Caco-2 (cell line): ENCODE results near the gene SGCD. TPM values are rescaled to one million over a fixed set of nuclear protein-coding genes. Genes with fewer than 3 reads are reported as not detected.

Source experiments
- BruUV-seq: library from RNA; stranded (reverse); fragments of 400-500 nt; replicated peaks from 2 replicates; lab custom pipeline; 2021; lab: Mats Ljungman, UMichigan
- CTCF ChIA-PET: fragments of 300-600 bp; sonication (Branson Sonifier 250); formaldehyde crosslinking; loops from one replicate; lab custom pipeline; 2022; ENCODE audit warnings: antibody characterized with exemption; lab: Charles Lee
- POLR2A ChIA-PET: fragments of 300-600 bp; sonication (Branson Sonifier 250); formaldehyde crosslinking; loops from one replicate; lab custom pipeline; 2022; ENCODE audit warnings: antibody characterized with exemption; lab: Charles Lee
- DNase-seq, 2 experiments: peaks; one replicate each; pipeline versions ENCODE4 v3.0.0 to v3.0.0-alpha.2; 2020 to 2022
- H3K27me3 ChIP-seq: replicated peaks from 2 replicates; pipeline ENCODE4 v1.6.0; 2011; ENCODE audit warnings: low read length; ENCODE audit not compliant: control insufficient read depth, insufficient read depth
- H3K36me3 ChIP-seq: 2 replicates; pipeline ENCODE4 v1.5.1; 2011; ENCODE audit warnings: low read length; ENCODE audit not compliant: control insufficient read depth, insufficient read depth
- H3K4me1 ChIP-seq: fragments of 250-450 bp; sonication (Bioruptor Pico); 2 replicates; pipeline ENCODE4 v1.5.1; 2020; ENCODE audit warnings: mild to moderate bottlenecking
- H3K4me3 ChIP-seq: 2 replicates; pipeline ENCODE4 v1.5.1; 2011; ENCODE audit warnings: low read depth, mild to moderate bottlenecking, control low read depth, low read length
- H3K9me3 ChIP-seq: fragments of 250-450 bp; sonication (Bioruptor Pico); 2 replicates; pipeline ENCODE4 v1.5.1; 2020; ENCODE audit warnings: mild to moderate bottlenecking, moderate library complexity
- H3K27ac Mint-ChIP-seq: one replicate; pipeline ENCODE4 v1.8.0; 2022; ENCODE audit warnings: mixed read lengths; ENCODE audit not compliant: unreplicated experiment
- H3K27me3 Mint-ChIP-seq: one replicate; pipeline ENCODE4 v1.8.0; 2022; ENCODE audit warnings: mixed read lengths; ENCODE audit not compliant: insufficient read depth, unreplicated experiment
- H3K36me3 Mint-ChIP-seq: one replicate; pipeline ENCODE4 v1.8.0; 2022; ENCODE audit warnings: mild to moderate bottlenecking, mixed read lengths; ENCODE audit not compliant: insufficient read depth, unreplicated experiment
- H3K4me1 Mint-ChIP-seq: one replicate; pipeline ENCODE4 v1.8.0; 2022; ENCODE audit warnings: low read depth, mixed read lengths; ENCODE audit not compliant: unreplicated experiment
- H3K4me3 Mint-ChIP-seq: one replicate; pipeline ENCODE4 v1.8.0; 2022; ENCODE audit warnings: mild to moderate bottlenecking, moderate library complexity, mixed read lengths; ENCODE audit not compliant: unreplicated experiment
- H3K9me3 Mint-ChIP-seq: one replicate; pipeline ENCODE4 v1.8.0; 2022; ENCODE audit warnings: mixed read lengths; ENCODE audit not compliant: unreplicated experiment
- CTCF ChIP-seq, 2 experiments: fragments of 200-600 bp in 1 of 2; IDR thresholded peaks; 1 replicate in 1 of 2; 2 replicates in 1 of 2; pipeline versions ENCODE4 v1.5.1 to v1.8.0; 2011 to 2022; ENCODE audit warnings: antibody characterized with exemption in 1 of 2, control low read depth in 1 of 2, inconsistent platforms in 1 of 2, low read depth in 1 of 2, low read length in 1 of 2, mild to moderate bottlenecking in 1 of 2, moderate library complexity in 1 of 2; ENCODE audit not compliant: insufficient read depth in 1 of 2, severe bottlenecking in 1 of 2, unreplicated experiment in 1 of 2
- intact Hi-C: fragments of 100-400 bp; cut with micrococcal nuclease; formaldehyde crosslinking; loops from one replicate; pipeline ENCODE4 v1.10.0; 2022; ENCODE audit not compliant: unreplicated experiment
- total RNA-seq: library from RNA; stranded (reverse); gene quantifications from 2 replicates; pipeline ENCODE4 v1.2.3, GENCODE V29; 2022

The SGCD gene
- total RNA-seq, 1 experiment from 2014 or later, result 0.20 TPM

DNA sequence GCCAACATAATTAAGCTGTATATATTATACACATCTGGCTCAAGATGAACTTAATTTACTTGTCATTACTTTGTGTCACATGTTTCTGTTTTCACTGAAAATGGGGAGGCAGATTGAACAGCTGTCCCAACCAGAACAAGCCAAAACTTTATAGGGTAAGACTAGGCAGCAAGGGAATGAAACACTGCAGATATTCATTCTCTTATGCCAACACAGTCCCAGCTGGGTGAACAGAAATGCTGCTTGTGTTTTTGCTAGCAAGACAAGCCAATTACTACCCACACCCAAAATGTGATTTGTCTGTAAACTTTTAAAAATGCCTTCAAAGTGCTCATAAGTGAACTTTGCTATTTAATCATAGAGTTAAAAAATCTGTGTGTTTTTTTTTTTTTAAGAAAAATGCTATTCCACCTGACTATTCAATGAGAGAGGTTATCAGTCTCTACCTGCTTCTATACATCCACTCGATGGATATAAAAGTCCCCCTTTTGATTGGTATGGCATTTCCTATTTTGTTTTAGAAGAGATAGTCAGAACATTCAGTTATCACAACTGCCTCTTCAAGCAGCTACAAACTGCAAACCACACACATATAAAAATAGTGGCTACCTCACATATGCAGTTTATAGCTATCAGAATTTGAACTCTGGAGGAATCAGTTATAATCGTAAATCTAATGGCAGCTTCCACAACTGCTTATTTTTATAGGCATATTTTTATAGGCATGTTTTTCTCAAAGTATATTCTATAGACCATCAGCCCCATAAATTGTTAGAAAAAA is 431.2 kb downstream of the SGCD start:
- Mint-ChIP-seq H3K27me3 (no peaks in the 10 kb centered on the region), H3K4me3 (no peak overlapping the region), H3K27ac (no peak overlapping the region), H3K4me1 (no peaks in the 10 kb centered on the region), H3K36me3 (no peaks in the 10 kb centered on the region), H3K9me3 (no peaks in the 10 kb centered on the region)
- no peak for DNase-seq
- POLR2A ChIA-PET, result no interaction called here
- H3K9me3 ChIP-seq, result no peaks in the 10 kb centered on the region
- no peaks in the 10 kb centered on the region for H3K36me3 ChIP-seq
- BruUV-seq, result no TSS peak
- intact Hi-C loops, result no loop called here
- H3K4me1 ChIP-seq, result no peaks in the 10 kb centered on the region
- no peak for TF ChIP-seq CTCF (IDR thresholded peaks at IDR 0.05; ENCODE audit: insufficient read depth in 1 of 2, low read depth in 1 of 2, low read length in 1 of 2, severe bottlenecking in 1 of 2, unreplicated experiment in 1 of 2)
- CTCF ChIA-PET, result no interaction called here
- no peak overlapping the region for H3K4me3 ChIP-seq
- no peaks in the 10 kb centered on the region for H3K27me3 ChIP-seq

GRCh38 chr5:156759156-156759555 is 432.2 kb downstream of the SGCD start:
- no peaks in the 10 kb centered on the region for H3K27me3 ChIP-seq
- H3K27me3 Mint-ChIP-seq, result no peaks in the 10 kb centered on the region
- no peaks in the 10 kb centered on the region for H3K9me3 Mint-ChIP-seq
- POLR2A ChIA-PET, result no interaction called here
- H3K36me3 Mint-ChIP-seq, result no peaks in the 10 kb centered on the region
- BruUV-seq, result no TSS peak
- no peaks in the 10 kb centered on the region for H3K4me1 ChIP-seq
- H3K27ac Mint-ChIP-seq, result no peak overlapping the region
- H3K4me3 Mint-ChIP-seq, result no peak overlapping the region
- H3K36me3 ChIP-seq, result no peaks in the 10 kb centered on the region
- TF ChIP-seq CTCF (IDR thresholded peaks at IDR 0.05; ENCODE audit: insufficient read depth in 1 of 2, low read depth in 1 of 2, low read length in 1 of 2, severe bottlenecking in 1 of 2, unreplicated experiment in 1 of 2), result no peak
- H3K9me3 ChIP-seq, result no peaks in the 10 kb centered on the region
- no peaks in the 10 kb centered on the region for H3K4me1 Mint-ChIP-seq
- intact Hi-C loops, result no loop called here
- H3K4me3 ChIP-seq, result no peak overlapping the region
- CTCF ChIA-PET, result no interaction called here
- no peak for DNase-seq

GRCh38 chr5:156762771-156763170 is 435.8 kb downstream of the SGCD start:
- H3K36me3 Mint-ChIP-seq, result no peaks in the 10 kb centered on the region
- BruUV-seq, result no TSS peak
- Histone ChIP-seq H3K27me3 (no peaks in the 10 kb centered on the region), H3K9me3 (no peaks in the 10 kb centered on the region), H3K4me3 (no peak overlapping the region), H3K4me1 (no peaks in the 10 kb centered on the region), H3K36me3 (no peaks in the 10 kb centered on the region)
- ChIA-PET POLR2A (no interaction called here), CTCF (no interaction called here)
- no peaks in the 10 kb centered on the region for H3K27me3 Mint-ChIP-seq
- no peak for DNase-seq
- no peak overlapping the region for H3K27ac Mint-ChIP-seq
- intact Hi-C loops, result no loop called here
- no peaks in the 10 kb centered on the region for H3K4me1 Mint-ChIP-seq
- no peak for TF ChIP-seq CTCF (IDR thresholded peaks at IDR 0.05; ENCODE audit: insufficient read depth in 1 of 2, low read depth in 1 of 2, low read length in 1 of 2, severe bottlenecking in 1 of 2, unreplicated experiment in 1 of 2)
- no peak overlapping the region for H3K4me3 Mint-ChIP-seq
- no peaks in the 10 kb centered on the region for H3K9me3 Mint-ChIP-seq
